GM12875 (cell line): ENCODE results near the gene EPHA4.

Source experiments
- H3K4me3 ChIP-seq: one replicate; pipeline ENCODE4 v1.5.1; 2011; ENCODE audit warnings: low read depth, low read length, control low read depth
- TF ChIP-seq, protein P1 (sequence below): IDR thresholded peaks from 2 replicates; pipeline ENCODE4 v1.5.1; 2011; ENCODE audit warnings: low read depth, mild to moderate bottlenecking, control low read depth, inconsistent platforms, low read length, moderate library complexity, borderline replicate concordance; ENCODE audit not compliant: insufficient read depth

EPHA4 gene

DNA sequence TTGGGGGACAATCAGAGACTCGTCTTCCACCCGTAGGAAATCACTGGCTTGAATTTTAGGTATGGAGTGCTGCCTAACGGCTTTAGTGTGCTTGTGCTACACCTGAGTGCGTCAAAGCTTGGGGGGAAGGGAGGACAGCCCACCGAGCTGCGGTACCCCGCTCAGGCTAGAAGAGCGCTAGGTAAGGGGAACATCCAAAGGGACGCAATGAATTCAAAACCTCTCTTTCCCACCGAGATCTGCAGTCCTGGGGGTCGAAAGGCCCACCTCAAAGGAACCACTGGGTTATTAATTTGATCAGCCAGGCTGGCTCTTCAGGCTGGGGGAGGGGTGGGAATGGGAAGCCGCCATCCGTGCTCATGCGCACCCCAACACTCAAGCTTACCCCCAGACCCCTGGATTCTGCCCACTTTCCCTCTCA is 2.7 kb downstream of the EPHA4 start:
- no peak overlapping the region for H3K4me3 ChIP-seq
- TF ChIP-seq, protein P1, sequence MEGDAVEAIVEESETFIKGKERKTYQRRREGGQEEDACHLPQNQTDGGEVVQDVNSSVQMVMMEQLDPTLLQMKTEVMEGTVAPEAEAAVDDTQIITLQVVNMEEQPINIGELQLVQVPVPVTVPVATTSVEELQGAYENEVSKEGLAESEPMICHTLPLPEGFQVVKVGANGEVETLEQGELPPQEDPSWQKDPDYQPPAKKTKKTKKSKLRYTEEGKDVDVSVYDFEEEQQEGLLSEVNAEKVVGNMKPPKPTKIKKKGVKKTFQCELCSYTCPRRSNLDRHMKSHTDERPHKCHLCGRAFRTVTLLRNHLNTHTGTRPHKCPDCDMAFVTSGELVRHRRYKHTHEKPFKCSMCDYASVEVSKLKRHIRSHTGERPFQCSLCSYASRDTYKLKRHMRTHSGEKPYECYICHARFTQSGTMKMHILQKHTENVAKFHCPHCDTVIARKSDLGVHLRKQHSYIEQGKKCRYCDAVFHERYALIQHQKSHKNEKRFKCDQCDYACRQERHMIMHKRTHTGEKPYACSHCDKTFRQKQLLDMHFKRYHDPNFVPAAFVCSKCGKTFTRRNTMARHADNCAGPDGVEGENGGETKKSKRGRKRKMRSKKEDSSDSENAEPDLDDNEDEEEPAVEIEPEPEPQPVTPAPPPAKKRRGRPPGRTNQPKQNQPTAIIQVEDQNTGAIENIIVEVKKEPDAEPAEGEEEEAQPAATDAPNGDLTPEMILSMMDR: no peak

DNA sequence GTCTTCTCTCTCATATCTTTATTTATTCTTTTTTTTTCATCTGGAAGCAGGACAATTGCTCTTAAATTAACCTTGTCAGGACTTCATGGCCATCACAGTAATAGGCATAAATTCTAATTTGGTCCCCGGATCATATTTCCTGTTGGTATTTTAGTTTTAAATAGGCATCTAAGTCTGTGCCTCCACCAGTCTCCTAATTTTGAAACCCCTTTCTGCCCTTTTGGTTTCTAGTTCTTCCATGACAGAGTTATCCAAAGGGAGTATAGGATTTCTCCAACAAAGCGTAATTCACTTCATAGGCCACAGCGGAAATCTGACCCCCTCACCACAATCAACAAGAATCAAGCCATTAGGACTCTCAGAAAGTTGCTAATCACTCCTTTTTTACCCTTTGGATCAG is 3.8 kb downstream of the EPHA4 start:
- no peak overlapping the region for H3K4me3 ChIP-seq
- TF ChIP-seq, protein P1: no peak

DNA sequence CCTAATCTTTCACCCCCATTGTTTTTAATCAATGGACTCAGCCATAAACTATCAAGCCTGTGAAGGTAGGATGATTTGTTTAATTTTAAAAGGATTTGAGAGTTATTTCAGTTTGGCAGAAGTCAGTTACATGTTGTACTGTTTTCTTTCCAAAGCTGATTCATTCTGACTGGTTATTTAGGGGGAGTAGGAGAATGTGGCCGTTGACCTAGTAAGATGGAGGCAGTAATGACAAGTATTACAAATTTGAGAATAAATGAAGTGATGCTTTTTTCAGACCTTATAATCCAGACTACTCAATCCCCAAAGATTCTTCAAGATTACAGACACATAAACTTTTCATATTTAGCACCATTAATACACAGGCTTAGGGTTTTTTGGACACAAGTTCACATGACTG is 4.3 kb downstream of the EPHA4 start:
- TF ChIP-seq, protein P1: no peak
- H3K4me3 ChIP-seq: no peak overlapping the region

DNA sequence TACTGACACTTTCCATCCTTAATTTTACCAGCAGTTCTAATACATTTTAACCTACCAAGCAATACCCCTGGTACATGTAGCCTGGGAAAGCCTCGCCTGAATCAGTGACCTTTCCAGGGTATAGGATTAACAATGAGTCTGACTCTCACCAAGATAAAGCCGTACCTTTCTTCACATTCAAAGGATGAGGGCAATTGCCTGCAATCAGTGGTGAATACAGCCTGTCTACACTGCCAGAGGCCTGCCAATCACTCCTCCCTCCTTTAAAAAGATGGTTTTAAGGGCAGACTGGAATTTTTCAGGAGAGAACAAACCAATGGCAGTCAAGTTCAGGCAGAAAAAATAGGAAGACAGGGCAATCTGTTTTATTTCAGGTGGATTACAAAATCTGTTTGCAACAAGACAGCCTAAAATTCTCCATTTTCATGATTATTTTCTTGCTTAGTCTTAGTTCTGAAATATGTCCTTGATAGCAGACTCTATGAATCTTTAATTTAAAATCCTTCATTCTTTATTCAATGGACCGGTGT is 4.8 kb downstream of the EPHA4 start:
- no peak overlapping the region for H3K4me3 ChIP-seq
- TF ChIP-seq, protein P1: no peak

DNA sequence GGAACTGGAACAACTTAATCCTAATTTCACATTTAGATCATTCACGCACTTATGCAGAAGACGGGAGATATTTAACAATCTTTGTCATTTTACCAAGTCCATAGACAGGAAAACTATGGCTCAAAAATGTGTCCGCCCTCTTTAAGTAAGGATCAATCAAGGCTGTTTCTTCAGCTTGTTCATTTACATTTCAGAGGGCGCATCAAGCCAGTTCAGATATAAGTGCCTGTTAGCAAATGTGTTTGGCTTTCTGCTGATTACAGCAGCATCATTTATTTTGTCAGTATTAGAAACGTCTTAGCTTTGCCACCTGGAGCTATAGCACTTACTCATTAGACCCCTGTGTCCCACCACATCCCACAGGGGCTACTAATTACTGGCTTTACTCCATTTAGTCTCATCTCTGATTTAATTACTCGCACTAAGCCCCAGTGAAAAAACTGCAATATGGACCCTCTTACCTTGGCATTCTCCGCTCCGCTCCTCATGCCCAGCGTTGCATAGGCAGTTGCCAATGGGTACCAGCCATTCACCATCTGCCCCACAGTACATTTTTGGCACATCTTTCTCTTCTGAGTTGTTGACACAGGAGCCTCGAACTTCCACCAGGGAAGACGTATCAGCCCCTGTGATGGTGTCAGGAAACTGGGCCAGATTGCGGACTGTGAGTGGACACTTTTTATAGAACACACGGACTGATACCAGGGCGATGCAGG is 8.7 kb downstream of the EPHA4 start:
- no peak overlapping the region for H3K4me3 ChIP-seq
- TF ChIP-seq, protein P1: no peak

DNA sequence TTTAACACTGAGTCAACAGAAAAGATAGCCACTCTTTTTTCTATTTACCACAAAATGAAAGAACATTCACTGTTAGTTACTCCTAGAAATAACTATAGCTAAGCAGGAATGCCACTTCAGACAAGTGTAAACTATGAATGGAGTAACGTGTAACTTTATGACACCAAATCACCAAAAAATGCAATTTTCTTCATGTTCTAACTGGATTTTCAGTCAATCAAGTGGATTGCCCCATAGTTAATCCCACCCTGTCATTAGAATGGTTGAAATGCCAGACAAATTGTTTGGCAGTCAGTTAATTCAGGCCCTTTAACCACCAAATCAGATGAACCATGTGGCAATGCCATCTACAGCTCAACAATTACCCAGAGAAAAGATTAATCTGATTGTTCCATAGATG is 9.9 kb downstream of the EPHA4 start:
- TF ChIP-seq, protein P1: no peak
- H3K4me3 ChIP-seq: no peak overlapping the region

DNA sequence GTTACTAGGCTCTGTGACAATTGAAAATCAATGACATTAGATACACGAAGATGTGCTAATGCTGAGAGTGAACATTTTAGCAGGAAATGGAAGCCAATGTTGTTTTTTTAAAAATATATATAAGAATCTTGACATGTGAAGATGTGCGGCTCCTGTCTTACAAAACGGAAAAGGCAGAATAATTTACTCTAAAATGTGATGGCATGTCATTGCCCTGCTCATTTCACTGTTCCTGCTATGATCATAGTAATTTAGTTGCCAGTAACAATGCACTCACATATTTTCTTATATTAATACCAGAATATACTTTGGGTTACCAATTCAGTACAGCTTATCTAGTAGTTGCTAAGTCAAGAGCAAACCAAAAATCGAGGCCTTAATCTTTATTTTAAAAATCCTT is 10.3 kb downstream of the EPHA4 start:
- TF ChIP-seq, protein P1: no peak

More for the DNA sequence above, 10.3 kb downstream of the EPHA4 start:
- H3K4me3 ChIP-seq: no peak overlapping the region
